Limb (tissue), 2 donors: ENCODE data around the gene UMOD.

ENCODE experiments used
- DNase-seq, 2 donors: peaks; one replicate each; pipeline ENCODE4 v3.0.0-alpha.2; 2016; ENCODE audit errors: extremely low spot score in 2 of 2

UMOD gene

GRCh38 chr16:20364051-20364450 lies 11.5 kb upstream of the UMOD start:
- DNase-seq, result no peak

- DNase-seq, result no peak
These were observed 10.7 kb upstream of the UMOD start for GRCh38 chr16:20363191-20363590.

- DNase-seq, result no peak
These were observed 7.5 kb upstream of the UMOD start for GRCh38 chr16:20359997-20360396.

GRCh38 chr16:20355114-20355782 lies 2.7 kb upstream of the UMOD start:
- no peak for DNase-seq

- DNase-seq, result no peak
These were observed 864 bp upstream of the UMOD start for GRCh38 chr16:20353379-20353778.

GRCh38 chr16:20349615-20350014 lies 2.9 kb downstream of the UMOD start:
- DNase-seq, result no peak

- DNase-seq, result no peak
These were observed 3.9 kb downstream of the UMOD start for GRCh38 chr16:20348365-20349185.

- no peak for DNase-seq
These were observed 4.7 kb downstream of the UMOD start for GRCh38 chr16:20347666-20348364.

GRCh38 chr16:20344611-20345010 lies 7.9 kb downstream of the UMOD start:
- no peak for DNase-seq

GRCh38 chr16:20339744-20340143 lies 12.8 kb downstream of the UMOD start:
- DNase-seq, result no peak

- DNase-seq, result no peak
These were observed 15.6 kb downstream of the UMOD start for GRCh38 chr16:20336955-20337354.

- no peak for DNase-seq
These were observed 18.1 kb downstream of the UMOD start for GRCh38 chr16:20334396-20334795.

GRCh38 chr16:20333120-20333519 lies 19.4 kb downstream of the UMOD start:
- DNase-seq, result no peak

- DNase-seq, result no peak
These were observed 20.1 kb downstream of the UMOD start for GRCh38 chr16:20332411-20332810.

GRCh38 chr16:20331635-20332034 lies 20.9 kb downstream of the UMOD start:
- no peak for DNase-seq

GRCh38 chr16:20329392-20330138 lies 22.9 kb downstream of the UMOD start:
- no peak for DNase-seq

- no peak for DNase-seq
These were observed 25.0 kb downstream of the UMOD start, which contains the start of gene GP2 for GRCh38 chr16:20327444-20328041. Gene GP2 (minus strand): TSS chr16:20327513. CDS start chr16:20326431, 1,082 bp downstream.

GRCh38 chr16:20326321-20326720 lies 26.2 kb downstream of the UMOD start:
- no peak for DNase-seq

GRCh38 chr16:20325005-20325404 lies 27.5 kb downstream of the UMOD start:
- DNase-seq, result no peak

- no peak for DNase-seq
These were observed 28.9 kb downstream of the UMOD start for GRCh38 chr16:20323591-20324117.

GRCh38 chr16:20322696-20323095 lies 29.8 kb downstream of the UMOD start:
- DNase-seq, result no peak
